Loucy (cell line): Measurements from ENCODE around the gene SNX5.
A peak's percentile ranks its signal among the peaks of the same experiment; 100 is the strongest.

Source experiments
- H2AFZ ChIP-seq: fragments of 200-600 bp; sonication (generic); 2 replicates; pipeline ENCODE4 v1.6.0; 2016; ENCODE audit warnings: antibody characterized with exemption, mild to moderate bottlenecking, low read length, moderate library complexity
- H3F3A ChIP-seq: fragments of 200-600 bp; 2 replicates; pipeline ENCODE4 v1.6.0; 2016; ENCODE audit warnings: antibody characterized with exemption, low read depth, mild to moderate bottlenecking
- H3K27me3 ChIP-seq: fragments of 200-600 bp; sonication (generic); 2 replicates; pipeline ENCODE4 v1.6.1; 2014; ENCODE audit warnings: low read length, mild to moderate bottlenecking; ENCODE audit not compliant: insufficient read depth, poor library complexity, severe bottlenecking
- H3K36me3 ChIP-seq: fragments of 200-600 bp; sonication (generic); 2 replicates; pipeline ENCODE4 v1.6.1; 2016; ENCODE audit warnings: low read length; ENCODE audit not compliant: insufficient read depth
- H3K4me1 ChIP-seq: fragments of 200-600 bp; sonication (generic); 2 replicates; pipeline ENCODE4 v1.5.1; 2014; ENCODE audit warnings: low read length, mild to moderate bottlenecking; ENCODE audit not compliant: insufficient read depth, poor library complexity, severe bottlenecking
- H3K4me2 ChIP-seq: fragments of 200-600 bp; sonication (generic); 2 replicates; pipeline ENCODE4 v1.6.0; 2014; ENCODE audit warnings: antibody characterized with exemption, low read length, low read depth, mild to moderate bottlenecking; ENCODE audit not compliant: poor library complexity, severe bottlenecking
- H3K4me3 ChIP-seq: fragments of 200-600 bp; sonication (generic); 2 replicates; pipeline ENCODE4 v1.5.1; 2014; ENCODE audit warnings: low read length, mild to moderate bottlenecking, mixed read lengths; ENCODE audit not compliant: poor library complexity, severe bottlenecking
- H3K79me2 ChIP-seq: fragments of 200-600 bp; sonication (generic); 2 replicates; pipeline ENCODE4 v1.6.1; 2014; ENCODE audit warnings: low read length; ENCODE audit not compliant: insufficient read depth
- H3K9ac ChIP-seq: fragments of 200-600 bp; sonication (generic); 2 replicates; pipeline ENCODE4 v1.6.0; 2014; ENCODE audit warnings: mild to moderate bottlenecking, low read depth, low read length, moderate library complexity; ENCODE audit not compliant: poor library complexity, severe bottlenecking
- H3K9me2 ChIP-seq: fragments of 200-600 bp; sonication (generic); replicated peaks from 2 replicates; pipeline ENCODE4 v1.6.1; 2016; ENCODE audit warnings: low read depth, low read length, mixed read lengths
- H3K9me3 ChIP-seq: fragments of 200-600 bp; sonication (generic); 2 replicates; pipeline ENCODE4 v1.6.1; 2014; ENCODE audit warnings: mild to moderate bottlenecking, antibody characterized with exemption, low read length, low read depth; ENCODE audit not compliant: insufficient read depth
- H4K20me1 ChIP-seq: fragments of 200-600 bp; sonication (generic); 2 replicates; pipeline ENCODE4 v1.6.0; 2014; ENCODE audit warnings: antibody characterized with exemption, low read length, mild to moderate bottlenecking; ENCODE audit not compliant: insufficient read depth, poor library complexity, severe bottlenecking
- CTCF ChIP-seq: fragments of 200-600 bp; sonication (generic); conservative IDR thresholded peaks from 2 replicates; pipeline ENCODE4 v1.5.1; 2014; ENCODE audit warnings: mild to moderate bottlenecking, antibody characterized with exemption, low read length
- EZH2phosphoT487 ChIP-seq: fragments of 200-600 bp; IDR thresholded peaks from 2 replicates; pipeline ENCODE4 v1.6.1; 2018; ENCODE audit warnings: antibody characterized with exemption, mild to moderate bottlenecking, moderate library complexity, borderline replicate concordance

Gene SNX5

GRCh38 chr20:17939622-17940223, 28.9 kb downstream of the SNX5 start:
- Histone ChIP-seq H3K9ac (no peak overlapping the region), H3K4me1 (peaks cover 17% of the 10 kb centered on the region), H3K36me3 (peaks cover 43% of the 10 kb centered on the region; the same call in 1 of the 2 replicates), H3K27me3 (no peaks in the 10 kb centered on the region), H3K4me3 (no peak overlapping the region), H3K9me2 (no peaks in the 10 kb centered on the region), H3F3A (peaks cover 9% of the 10 kb centered on the region; the same call in 1 of the 2 replicates), H3K4me2 (peak overlapping the region; percentile 40), H2AFZ (no peak overlapping the region), H3K79me2 (no peaks in the 10 kb centered on the region), H4K20me1 (peaks cover 13% of the 10 kb centered on the region), H3K9me3 (no peaks in the 10 kb centered on the region)
- no peak for TF ChIP-seq EZH2phosphoT487
- no peak for TF ChIP-seq CTCF

GRCh38 chr20:17938871-17939619, 29.5 kb downstream of the SNX5 start:
- TF ChIP-seq CTCF = peak; percentile 91
- no peak for TF ChIP-seq EZH2phosphoT487
- peaks cover 37% of the 10 kb centered on the region; the same call in 1 of the 2 replicates for H3K36me3 ChIP-seq
- H3F3A ChIP-seq = peaks cover 9% of the 10 kb centered on the region; the same call in 1 of the 2 replicates
- no peaks in the 10 kb centered on the region for H3K27me3 ChIP-seq
- H3K79me2 ChIP-seq = no peaks in the 10 kb centered on the region
- H3K9me3 ChIP-seq = no peaks in the 10 kb centered on the region
- H3K9ac ChIP-seq = no peak overlapping the region
- peaks cover 12% of the 10 kb centered on the region for H4K20me1 ChIP-seq
- no peaks in the 10 kb centered on the region for H3K9me2 ChIP-seq
- H3K4me3 ChIP-seq = no peak overlapping the region
- no peak overlapping the region for H2AFZ ChIP-seq
- peaks cover 21% of the 10 kb centered on the region for H3K4me1 ChIP-seq
- H3K4me2 ChIP-seq = peak overlapping the region; percentile 40

- Histone ChIP-seq H3K9ac (no peak overlapping the region), H3K4me1 (peaks cover 21% of the 10 kb centered on the region), H4K20me1 (peaks cover 5% of the 10 kb centered on the region), H3K79me2 (no peaks in the 10 kb centered on the region), H3K4me3 (no peak overlapping the region), H3K9me3 (no peaks in the 10 kb centered on the region), H3K9me2 (no peaks in the 10 kb centered on the region), H3F3A (peaks cover 4% of the 10 kb centered on the region; the same call in 1 of the 2 replicates), H3K4me2 (no peak overlapping the region), H3K36me3 (peaks cover 18% of the 10 kb centered on the region; the same call in 1 of the 2 replicates), H2AFZ (no peak overlapping the region), H3K27me3 (no peaks in the 10 kb centered on the region)
- TF ChIP-seq CTCF (no peak), EZH2phosphoT487 (no peak)
Observed at GRCh38 chr20:17936761-17937732, 31.5 kb downstream of the SNX5 start.
